SK-N-SH treated with all-trans-retinoic acid at 6 μM for 48 hours (cell line): Measurements from ENCODE around the gene TNC.

Experiments used
- ATAC-seq: fragments of 200-7000 bp; cut with Tn5 transposase; 3 replicates; pipeline ENCODE4 v1.9.1; 2020; ENCODE audit warnings: mild to moderate bottlenecking, moderate library complexity
- ARNTL ChIP-seq: fragments of 450-650 bp; formaldehyde crosslinking; IDR thresholded peaks from 2 replicates; pipeline ENCODE4 v1.5.0; 2020; ENCODE audit warnings: low read depth, mild to moderate bottlenecking, moderate library complexity, borderline replicate concordance
- BACH2 ChIP-seq: fragments of 250-450 bp; sonication (Bioruptor Pico); IDR thresholded peaks from 2 replicates; pipeline ENCODE4 v1.9.0; 2021; ENCODE audit warnings: mild to moderate bottlenecking, borderline replicate concordance
- CSDC2 ChIP-seq: fragments of 250-450 bp; sonication (Bioruptor Pico); IDR thresholded peaks from 2 replicates; pipeline ENCODE4 v1.5.0; 2020; ENCODE audit warnings: mild to moderate bottlenecking, moderate library complexity
- ESRRG ChIP-seq: fragments of 250-450 bp; sonication (Bioruptor Pico); IDR thresholded peaks from 2 replicates; pipeline ENCODE4 v1.6.1; 2021; ENCODE audit warnings: mild to moderate bottlenecking
- GLIS3 ChIP-seq: fragments of 250-450 bp; sonication (Bioruptor Pico); IDR thresholded peaks from 2 replicates; pipeline ENCODE4 v1.5.0; 2020; ENCODE audit warnings: mild to moderate bottlenecking, moderate library complexity
- ISL1 ChIP-seq: fragments of 250-450 bp; sonication (Bioruptor Pico); IDR thresholded peaks from 2 replicates; pipeline ENCODE4 v2.1.2; 2022; ENCODE audit warnings: mild to moderate bottlenecking, moderate library complexity
- OSR1 ChIP-seq: fragments of 250-450 bp; sonication (Bioruptor Pico); IDR thresholded peaks from 2 replicates; pipeline ENCODE4 v1.8.0; 2022; ENCODE audit warnings: moderate library complexity, mild to moderate bottlenecking, inconsistent platforms
- PPARA ChIP-seq: fragments of 250-450 bp; sonication (Bioruptor Pico); IDR thresholded peaks from 2 replicates; pipeline ENCODE4 v1.5.0; 2020; ENCODE audit warnings: mild to moderate bottlenecking, borderline replicate concordance
- RARB ChIP-seq: fragments of 250-450 bp; sonication (Bioruptor Pico); IDR thresholded peaks from 2 replicates; pipeline ENCODE4 v1.8.0; 2021; ENCODE audit warnings: mild to moderate bottlenecking, moderate library complexity
- SNAI2 ChIP-seq: fragments of 250-450 bp; sonication (Bioruptor Pico); IDR thresholded peaks from 2 replicates; pipeline ENCODE4 v1.5.0; 2020; ENCODE audit warnings: mild to moderate bottlenecking, moderate library complexity
- TOX ChIP-seq: fragments of 250-450 bp; sonication (Bioruptor Pico); IDR thresholded peaks from 2 replicates; pipeline ENCODE4 v1.8.0; 2021; ENCODE audit warnings: mild to moderate bottlenecking, moderate library complexity, borderline replicate concordance
- ZC3H10 ChIP-seq: fragments of 250-450 bp; sonication (Bioruptor Pico); IDR thresholded peaks from 2 replicates; pipeline ENCODE4 v1.5.1; 2021; ENCODE audit warnings: mild to moderate bottlenecking, moderate library complexity
- ZFP3 ChIP-seq: fragments of 250-450 bp; sonication (Bioruptor Pico); IDR thresholded peaks from 2 replicates; pipeline ENCODE4 v1.5.0; 2020; ENCODE audit warnings: mild to moderate bottlenecking, moderate library complexity
- ZFP30 ChIP-seq: fragments of 450-650 bp; formaldehyde crosslinking; IDR thresholded peaks from 2 replicates; pipeline ENCODE4 v1.5.0; 2022; ENCODE audit warnings: mild to moderate bottlenecking, moderate library complexity
- ZNF565 ChIP-seq: fragments of 450-650 bp; formaldehyde crosslinking; conservative IDR thresholded peaks from 2 replicates; pipeline ENCODE4 v1.5.0; 2020; ENCODE audit warnings: low read depth, mild to moderate bottlenecking, moderate library complexity
- ZNF70 ChIP-seq: fragments of 450-650 bp; formaldehyde crosslinking; IDR thresholded peaks from 2 replicates; pipeline ENCODE4 v1.5.0; 2020; ENCODE audit warnings: mild to moderate bottlenecking, moderate library complexity
- ZNF8 ChIP-seq: fragments of 450-650 bp; formaldehyde crosslinking; IDR thresholded peaks from 2 replicates; pipeline ENCODE4 v1.5.0; 2020; ENCODE audit warnings: mild to moderate bottlenecking, moderate library complexity
- TF ChIP-seq, protein P1 (sequence below): fragments of 250-450 bp; sonication (Bioruptor Pico); IDR thresholded peaks from 2 replicates; pipeline ENCODE4 v1.8.0; 2020; ENCODE audit warnings: mild to moderate bottlenecking, moderate library complexity, borderline replicate concordance
- TF ChIP-seq, protein P2 (sequence below): fragments of 250-450 bp; sonication (Bioruptor Pico); IDR thresholded peaks from 2 replicates; pipeline ENCODE4 v1.5.0; 2020; ENCODE audit warnings: mild to moderate bottlenecking, moderate library complexity
- TF ChIP-seq, protein P3 (sequence below): fragments of 250-450 bp; sonication (Bioruptor Pico); IDR thresholded peaks from 2 replicates; pipeline ENCODE4 v1.8.0; 2021; ENCODE audit warnings: low read depth, mild to moderate bottlenecking, moderate library complexity, borderline replicate concordance
- TF ChIP-seq, protein P4 (sequence below): fragments of 250-450 bp; sonication (Bioruptor Pico); IDR thresholded peaks from 2 replicates; pipeline ENCODE4 v1.5.1; 2021; ENCODE audit warnings: mild to moderate bottlenecking, moderate library complexity
- TF ChIP-seq, protein P5 (sequence below): fragments of 250-450 bp; sonication (Bioruptor Pico); IDR thresholded peaks from 2 replicates; pipeline ENCODE4 v1.5.1; 2020; ENCODE audit warnings: low read depth, mild to moderate bottlenecking, moderate library complexity

TNC gene

DNA sequence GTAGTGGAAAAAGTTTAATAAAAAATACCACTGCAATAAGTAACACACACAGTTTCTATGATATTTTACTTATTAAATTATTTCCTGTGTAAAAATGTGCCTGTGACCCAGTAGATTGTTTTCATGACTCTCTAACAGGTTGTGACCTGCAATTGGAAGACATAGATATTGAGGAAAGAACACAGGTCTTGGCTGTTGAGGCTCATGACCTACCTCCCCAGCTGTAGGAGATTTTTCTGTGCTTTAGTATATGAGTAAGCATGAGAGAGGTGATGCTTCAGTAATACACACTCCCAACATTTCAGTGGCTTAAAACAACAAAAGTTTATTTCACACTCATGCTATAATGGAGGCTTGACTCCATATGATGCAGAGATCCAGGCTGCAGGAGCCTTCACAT lies 47.3 kb upstream of the TNC start:
- no peak for ATAC-seq
- TF ChIP-seq BACH2 (CRISPR knock-in tag) (no peak), OSR1 (CRISPR knock-in tag) (no peak), CSDC2 (CRISPR knock-in tag) (no peak), ARNTL (CRISPR knock-in tag) (no peak), ESRRG (CRISPR knock-in tag) (no peak), TOX (no peak), PPARA (CRISPR knock-in tag) (no peak), SNAI2 (no peak), RARB (CRISPR knock-in tag) (no peak), ZNF70 (CRISPR knock-in tag) (no peak), ZNF565 (no peak)
- TF ChIP-seq, protein P1, sequence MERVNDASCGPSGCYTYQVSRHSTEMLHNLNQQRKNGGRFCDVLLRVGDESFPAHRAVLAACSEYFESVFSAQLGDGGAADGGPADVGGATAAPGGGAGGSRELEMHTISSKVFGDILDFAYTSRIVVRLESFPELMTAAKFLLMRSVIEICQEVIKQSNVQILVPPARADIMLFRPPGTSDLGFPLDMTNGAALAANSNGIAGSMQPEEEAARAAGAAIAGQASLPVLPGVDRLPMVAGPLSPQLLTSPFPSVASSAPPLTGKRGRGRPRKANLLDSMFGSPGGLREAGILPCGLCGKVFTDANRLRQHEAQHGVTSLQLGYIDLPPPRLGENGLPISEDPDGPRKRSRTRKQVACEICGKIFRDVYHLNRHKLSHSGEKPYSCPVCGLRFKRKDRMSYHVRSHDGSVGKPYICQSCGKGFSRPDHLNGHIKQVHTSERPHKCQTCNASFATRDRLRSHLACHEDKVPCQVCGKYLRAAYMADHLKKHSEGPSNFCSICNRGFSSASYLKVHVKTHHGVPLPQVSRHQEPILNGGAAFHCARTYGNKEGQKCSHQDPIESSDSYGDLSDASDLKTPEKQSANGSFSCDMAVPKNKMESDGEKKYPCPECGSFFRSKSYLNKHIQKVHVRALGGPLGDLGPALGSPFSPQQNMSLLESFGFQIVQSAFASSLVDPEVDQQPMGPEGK (CRISPR knock-in tag): no peak
- TF ChIP-seq, protein P2, sequence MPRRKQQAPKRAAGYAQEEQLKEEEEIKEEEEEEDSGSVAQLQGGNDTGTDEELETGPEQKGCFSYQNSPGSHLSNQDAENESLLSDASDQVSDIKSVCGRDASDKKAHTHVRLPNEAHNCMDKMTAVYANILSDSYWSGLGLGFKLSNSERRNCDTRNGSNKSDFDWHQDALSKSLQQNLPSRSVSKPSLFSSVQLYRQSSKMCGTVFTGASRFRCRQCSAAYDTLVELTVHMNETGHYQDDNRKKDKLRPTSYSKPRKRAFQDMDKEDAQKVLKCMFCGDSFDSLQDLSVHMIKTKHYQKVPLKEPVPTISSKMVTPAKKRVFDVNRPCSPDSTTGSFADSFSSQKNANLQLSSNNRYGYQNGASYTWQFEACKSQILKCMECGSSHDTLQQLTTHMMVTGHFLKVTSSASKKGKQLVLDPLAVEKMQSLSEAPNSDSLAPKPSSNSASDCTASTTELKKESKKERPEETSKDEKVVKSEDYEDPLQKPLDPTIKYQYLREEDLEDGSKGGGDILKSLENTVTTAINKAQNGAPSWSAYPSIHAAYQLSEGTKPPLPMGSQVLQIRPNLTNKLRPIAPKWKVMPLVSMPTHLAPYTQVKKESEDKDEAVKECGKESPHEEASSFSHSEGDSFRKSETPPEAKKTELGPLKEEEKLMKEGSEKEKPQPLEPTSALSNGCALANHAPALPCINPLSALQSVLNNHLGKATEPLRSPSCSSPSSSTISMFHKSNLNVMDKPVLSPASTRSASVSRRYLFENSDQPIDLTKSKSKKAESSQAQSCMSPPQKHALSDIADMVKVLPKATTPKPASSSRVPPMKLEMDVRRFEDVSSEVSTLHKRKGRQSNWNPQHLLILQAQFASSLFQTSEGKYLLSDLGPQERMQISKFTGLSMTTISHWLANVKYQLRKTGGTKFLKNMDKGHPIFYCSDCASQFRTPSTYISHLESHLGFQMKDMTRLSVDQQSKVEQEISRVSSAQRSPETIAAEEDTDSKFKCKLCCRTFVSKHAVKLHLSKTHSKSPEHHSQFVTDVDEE (CRISPR knock-in tag): no peak
- TF ChIP-seq, protein P3, sequence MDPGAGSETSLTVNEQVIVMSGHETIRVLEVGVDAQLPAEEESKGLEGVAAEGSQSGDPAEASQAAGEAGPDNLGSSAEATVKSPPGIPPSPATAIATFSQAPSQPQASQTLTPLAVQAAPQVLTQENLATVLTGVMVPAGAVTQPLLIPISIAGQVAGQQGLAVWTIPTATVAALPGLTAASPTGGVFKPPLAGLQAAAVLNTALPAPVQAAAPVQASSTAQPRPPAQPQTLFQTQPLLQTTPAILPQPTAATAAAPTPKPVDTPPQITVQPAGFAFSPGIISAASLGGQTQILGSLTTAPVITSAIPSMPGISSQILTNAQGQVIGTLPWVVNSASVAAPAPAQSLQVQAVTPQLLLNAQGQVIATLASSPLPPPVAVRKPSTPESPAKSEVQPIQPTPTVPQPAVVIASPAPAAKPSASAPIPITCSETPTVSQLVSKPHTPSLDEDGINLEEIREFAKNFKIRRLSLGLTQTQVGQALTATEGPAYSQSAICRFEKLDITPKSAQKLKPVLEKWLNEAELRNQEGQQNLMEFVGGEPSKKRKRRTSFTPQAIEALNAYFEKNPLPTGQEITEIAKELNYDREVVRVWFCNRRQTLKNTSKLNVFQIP (CRISPR knock-in tag): no peak

DNA sequence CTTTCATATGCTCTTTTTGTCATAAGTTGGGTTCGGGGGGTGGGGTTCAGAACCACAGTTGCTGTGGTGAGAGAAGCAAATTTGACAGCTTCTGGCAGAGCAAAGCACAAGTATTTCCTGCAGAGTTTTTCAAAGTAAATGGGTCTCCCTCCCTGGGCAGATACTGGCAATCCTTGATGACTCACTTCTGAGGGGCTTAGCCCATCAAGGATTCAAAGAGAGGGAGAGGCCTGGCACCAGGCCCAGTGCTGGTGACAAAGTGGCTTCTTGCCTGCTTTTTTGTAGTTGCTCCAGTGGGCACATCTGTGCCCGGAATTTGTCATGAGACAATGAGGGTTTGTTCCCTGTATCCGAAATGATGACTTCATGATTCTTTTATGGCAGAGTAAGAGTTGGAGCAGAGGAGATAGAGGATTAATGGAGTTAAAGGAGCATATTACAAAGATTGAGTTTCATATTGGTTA lies 46.6 kb upstream of the TNC start:
- TF ChIP-seq ISL1 (peak; percentile 66; the same call in 1 of the 2 replicates), SNAI2 (peak; percentile 16; the same call in 1 of the 2 replicates)
- TF ChIP-seq, protein P4, sequence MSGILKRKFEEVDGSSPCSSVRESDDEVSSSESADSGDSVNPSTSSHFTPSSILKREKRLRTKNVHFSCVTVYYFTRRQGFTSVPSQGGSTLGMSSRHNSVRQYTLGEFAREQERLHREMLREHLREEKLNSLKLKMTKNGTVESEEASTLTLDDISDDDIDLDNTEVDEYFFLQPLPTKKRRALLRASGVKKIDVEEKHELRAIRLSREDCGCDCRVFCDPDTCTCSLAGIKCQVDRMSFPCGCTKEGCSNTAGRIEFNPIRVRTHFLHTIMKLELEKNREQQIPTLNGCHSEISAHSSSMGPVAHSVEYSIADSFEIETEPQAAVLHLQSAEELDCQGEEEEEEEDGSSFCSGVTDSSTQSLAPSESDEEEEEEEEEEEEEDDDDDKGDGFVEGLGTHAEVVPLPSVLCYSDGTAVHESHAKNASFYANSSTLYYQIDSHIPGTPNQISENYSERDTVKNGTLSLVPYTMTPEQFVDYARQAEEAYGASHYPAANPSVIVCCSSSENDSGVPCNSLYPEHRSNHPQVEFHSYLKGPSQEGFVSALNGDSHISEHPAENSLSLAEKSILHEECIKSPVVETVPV (CRISPR knock-in tag): no peak
- TF ChIP-seq, all 23 proteins: peak for 2

DNA sequence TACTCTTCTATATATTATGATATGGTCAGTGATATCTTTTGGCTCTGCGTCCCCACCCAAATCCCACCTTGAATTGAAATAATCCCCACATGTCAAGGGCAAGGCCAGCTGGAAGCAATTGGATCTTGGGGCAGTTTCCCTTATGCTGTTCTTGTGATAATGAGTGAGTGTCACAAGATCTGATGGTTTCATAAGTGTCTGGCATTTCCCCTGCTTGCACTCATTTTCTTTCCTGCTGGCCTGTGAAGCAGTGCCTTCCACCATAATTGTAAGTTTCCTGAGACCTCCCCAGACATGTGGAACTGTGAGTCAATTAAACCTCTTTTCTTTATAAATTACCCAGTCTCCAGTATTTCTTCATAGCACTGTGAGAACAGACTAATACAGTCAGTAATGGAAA lies 45.0 kb upstream of the TNC start:
- TF ChIP-seq ZFP3 (CRISPR knock-in tag): no peak
- TF ChIP-seq, protein P3 (CRISPR knock-in tag): no peak
- no peak for TF ChIP-seq GLIS3 (CRISPR knock-in tag)
- no peak for TF ChIP-seq ESRRG (CRISPR knock-in tag)
- TF ChIP-seq TOX: no peak
- TF ChIP-seq, protein P4 (CRISPR knock-in tag): no peak
- no peak for TF ChIP-seq ZNF565
- TF ChIP-seq CSDC2 (CRISPR knock-in tag): no peak
- no peak for TF ChIP-seq ZNF8 (CRISPR knock-in tag)
- TF ChIP-seq RARB (CRISPR knock-in tag): no peak
- no peak for TF ChIP-seq ISL1
- no peak for TF ChIP-seq SNAI2
- TF ChIP-seq PPARA (CRISPR knock-in tag): no peak
- no peak for TF ChIP-seq ARNTL (CRISPR knock-in tag)
- TF ChIP-seq, protein P5, sequence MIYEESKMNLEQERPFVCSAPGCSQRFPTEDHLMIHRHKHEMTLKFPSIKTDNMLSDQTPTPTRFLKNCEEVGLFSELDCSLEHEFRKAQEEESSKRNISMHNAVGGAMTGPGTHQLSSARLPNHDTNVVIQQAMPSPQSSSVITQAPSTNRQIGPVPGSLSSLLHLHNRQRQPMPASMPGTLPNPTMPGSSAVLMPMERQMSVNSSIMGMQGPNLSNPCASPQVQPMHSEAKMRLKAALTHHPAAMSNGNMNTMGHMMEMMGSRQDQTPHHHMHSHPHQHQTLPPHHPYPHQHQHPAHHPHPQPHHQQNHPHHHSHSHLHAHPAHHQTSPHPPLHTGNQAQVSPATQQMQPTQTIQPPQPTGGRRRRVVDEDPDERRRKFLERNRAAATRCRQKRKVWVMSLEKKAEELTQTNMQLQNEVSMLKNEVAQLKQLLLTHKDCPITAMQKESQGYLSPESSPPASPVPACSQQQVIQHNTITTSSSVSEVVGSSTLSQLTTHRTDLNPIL (CRISPR knock-in tag): no peak
- no peak for TF ChIP-seq BACH2 (CRISPR knock-in tag)
- TF ChIP-seq ZNF70 (CRISPR knock-in tag): no peak
- TF ChIP-seq ZFP30 (CRISPR knock-in tag): no peak
- no peak for TF ChIP-seq ZC3H10 (CRISPR knock-in tag)
- ATAC-seq: no peak

More for the DNA sequence above, 46.6 kb upstream of the TNC start:
- peak; percentile 87 for ATAC-seq
